Measurements from ENCODE around the gene FOXA2.

DNA sequence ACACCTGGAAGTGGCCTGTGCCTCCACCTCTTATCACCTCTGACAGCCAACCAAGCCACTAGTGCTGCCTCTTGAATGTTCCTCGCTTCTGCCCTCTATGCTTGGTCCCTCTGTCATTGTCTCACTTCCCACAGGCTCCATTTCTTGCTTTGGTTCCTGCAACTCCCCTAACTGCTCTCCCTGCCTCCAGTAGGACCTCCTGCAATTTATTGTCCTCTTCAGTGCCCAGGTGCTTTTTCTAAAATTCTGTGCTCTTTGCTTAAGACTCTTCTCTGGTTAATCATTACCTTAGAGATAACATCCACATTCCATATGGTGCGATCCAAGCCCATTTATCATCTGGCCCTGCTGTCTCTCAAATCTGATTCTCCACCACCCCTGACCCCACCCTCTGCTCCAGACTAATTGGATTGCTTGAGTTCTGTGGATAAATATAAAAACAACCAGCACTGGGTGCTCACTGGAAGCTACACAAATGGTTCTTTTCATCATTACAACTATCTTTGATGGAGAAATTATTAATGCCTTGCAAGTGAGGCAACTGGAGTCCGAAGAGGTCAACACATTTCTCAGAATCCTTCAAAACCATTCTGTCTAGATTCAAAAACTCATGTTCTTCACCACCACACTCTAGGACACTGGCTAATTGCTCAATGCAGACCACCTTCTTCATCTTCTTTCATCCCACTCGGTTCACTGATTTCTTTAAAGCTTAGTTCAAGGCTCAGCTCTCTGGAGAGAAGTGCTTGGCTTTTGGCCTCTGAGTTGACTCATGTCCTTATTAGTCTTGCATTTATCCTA is 47.2 kb downstream of the FOXA2 start:
- TF ChIP-seq POLR2A (IDR thresholded peaks at IDR 0.05): no peak
- TF ChIP-seq, protein P1, sequence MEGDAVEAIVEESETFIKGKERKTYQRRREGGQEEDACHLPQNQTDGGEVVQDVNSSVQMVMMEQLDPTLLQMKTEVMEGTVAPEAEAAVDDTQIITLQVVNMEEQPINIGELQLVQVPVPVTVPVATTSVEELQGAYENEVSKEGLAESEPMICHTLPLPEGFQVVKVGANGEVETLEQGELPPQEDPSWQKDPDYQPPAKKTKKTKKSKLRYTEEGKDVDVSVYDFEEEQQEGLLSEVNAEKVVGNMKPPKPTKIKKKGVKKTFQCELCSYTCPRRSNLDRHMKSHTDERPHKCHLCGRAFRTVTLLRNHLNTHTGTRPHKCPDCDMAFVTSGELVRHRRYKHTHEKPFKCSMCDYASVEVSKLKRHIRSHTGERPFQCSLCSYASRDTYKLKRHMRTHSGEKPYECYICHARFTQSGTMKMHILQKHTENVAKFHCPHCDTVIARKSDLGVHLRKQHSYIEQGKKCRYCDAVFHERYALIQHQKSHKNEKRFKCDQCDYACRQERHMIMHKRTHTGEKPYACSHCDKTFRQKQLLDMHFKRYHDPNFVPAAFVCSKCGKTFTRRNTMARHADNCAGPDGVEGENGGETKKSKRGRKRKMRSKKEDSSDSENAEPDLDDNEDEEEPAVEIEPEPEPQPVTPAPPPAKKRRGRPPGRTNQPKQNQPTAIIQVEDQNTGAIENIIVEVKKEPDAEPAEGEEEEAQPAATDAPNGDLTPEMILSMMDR (IDR thresholded peaks at IDR 0.05): no peak
